Activated T-cell treated with anti-CD3 and anti-CD28 coated beads for 24 hours (primary cell): ENCODE data around the gene DUSP19.

Experiments used
- DNase-seq: peaks from one replicate; pipeline ENCODE4 v3.0.0-alpha.2; 2020; ENCODE audit warnings: low read depth

DUSP19 gene

DNA sequence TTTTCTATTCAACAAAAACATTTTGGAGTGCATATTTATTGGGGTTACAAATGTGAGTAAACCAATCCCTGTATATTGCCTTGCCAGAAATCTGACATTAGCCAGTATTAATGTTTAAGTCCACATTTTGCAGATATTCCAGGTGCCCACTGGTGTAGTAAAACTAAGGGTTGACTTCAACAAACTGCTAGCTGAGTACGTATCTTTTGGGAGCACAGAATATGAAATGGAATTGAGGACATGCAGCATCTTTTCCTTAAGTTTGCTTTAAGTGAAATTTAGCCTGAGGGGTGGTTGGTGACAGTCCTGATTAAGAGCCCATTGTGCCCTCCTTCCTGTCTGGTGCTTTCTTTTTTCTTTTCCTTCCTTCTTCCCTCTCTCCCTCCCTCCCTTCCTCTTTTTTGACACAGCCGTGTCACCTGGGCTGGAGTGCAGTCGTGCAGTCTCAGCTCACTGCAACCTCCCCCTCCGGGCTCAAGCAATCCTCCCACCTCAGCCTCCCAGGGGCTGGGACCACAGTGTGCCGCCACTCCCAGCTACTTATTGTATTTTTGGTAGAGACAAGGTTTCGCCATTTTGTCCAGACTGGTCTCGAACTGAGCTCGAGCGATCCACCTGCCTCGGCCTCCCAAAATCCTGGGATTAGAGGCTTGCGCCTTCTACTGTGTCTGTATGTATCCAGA lies 47.3 kb downstream of the DUSP19 start:
- no peak for DNase-seq

DNA sequence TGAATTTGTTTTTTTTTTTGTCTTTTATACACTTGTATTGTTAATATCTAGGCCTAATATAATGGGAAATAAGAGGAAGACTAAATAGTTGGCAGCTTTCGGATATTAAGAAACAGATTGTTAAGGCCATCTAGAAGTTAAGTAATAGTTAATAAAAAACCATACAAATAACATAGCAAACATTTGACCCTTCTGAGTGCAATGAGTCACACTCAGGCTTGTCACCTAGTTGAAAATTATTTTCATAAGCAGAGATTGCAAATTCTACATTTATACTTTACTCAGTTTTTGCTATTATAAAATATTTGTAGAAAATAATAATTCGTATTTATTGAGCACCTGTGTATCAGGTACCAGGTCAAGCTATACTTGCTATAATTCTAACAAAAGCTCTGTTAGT lies 48.1 kb downstream of the DUSP19 start:
- no peak for DNase-seq

DNA sequence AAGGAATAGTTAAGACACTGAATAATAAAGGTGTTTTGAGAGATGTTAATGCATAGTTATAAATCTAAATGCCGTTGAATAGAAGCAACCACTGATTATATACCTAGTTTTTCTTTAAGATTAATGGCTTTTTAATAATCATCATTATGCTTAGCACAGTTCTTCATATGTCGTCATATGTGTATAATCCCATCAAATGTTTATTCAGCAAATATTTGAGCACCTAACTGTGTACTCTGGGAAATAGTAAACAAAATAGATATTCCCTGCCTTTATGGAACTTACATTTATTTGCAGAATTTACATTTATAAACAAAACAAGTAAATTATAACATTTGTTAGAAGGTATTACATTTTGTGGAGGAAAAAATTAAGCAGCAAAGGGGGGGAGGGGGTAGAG lies 55.5 kb downstream of the DUSP19 start:
- DNase-seq, result no peak

DNA sequence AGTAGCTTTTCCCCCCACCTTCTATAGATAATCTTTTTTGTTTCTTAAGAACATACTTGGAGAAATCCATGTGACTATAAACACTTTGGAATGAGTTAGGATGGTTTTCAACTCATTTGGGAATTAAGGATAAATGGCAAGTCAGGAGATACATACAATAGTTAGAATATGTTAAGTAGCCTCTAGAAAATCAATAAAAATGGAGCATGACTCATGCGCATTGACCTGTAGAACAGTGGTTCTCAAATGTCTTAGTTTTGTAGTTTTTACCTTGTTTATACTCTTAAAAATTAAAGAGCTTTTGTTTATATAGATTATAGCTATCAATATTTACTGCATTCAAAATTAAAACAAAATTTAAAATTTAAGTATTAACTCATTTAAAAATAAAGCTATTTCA lies 70.4 kb downstream of the DUSP19 start:
- no peak for DNase-seq

DNA sequence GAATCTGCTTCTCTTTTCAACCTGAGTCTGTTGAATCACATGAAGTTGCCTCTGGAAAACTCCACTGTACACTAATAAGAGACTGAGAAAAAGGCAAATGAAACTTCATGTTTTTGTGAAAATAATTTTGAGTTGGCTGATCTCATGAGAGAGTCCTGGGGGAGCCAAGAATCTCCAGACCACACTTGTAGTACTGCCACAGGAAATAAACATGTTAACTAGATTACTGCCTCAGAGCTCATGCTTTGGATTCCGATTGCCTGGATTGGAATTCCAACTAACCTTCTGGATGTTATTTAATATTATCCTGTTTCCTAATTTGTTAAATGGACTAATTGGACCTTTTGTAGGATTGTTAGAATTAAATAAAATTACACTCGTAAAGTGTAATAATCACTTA lies 70.9 kb downstream of the DUSP19 start:
- no peak for DNase-seq
